SK-N-SH (cell line): ENCODE results near the gene RNF113B. TPM values are rescaled to one million over a fixed set of nuclear protein-coding genes. Genes with fewer than 3 reads are reported as not detected.

ENCODE experiments used
- CTCF ChIA-PET: fragments of 300-600, 350-600 bp; formaldehyde crosslinking; extraction: SDS; loops from one replicate; lab custom pipeline; 2021; lab: Yijun Ruan, JAX
- POLR2A ChIA-PET: fragments of 350-600 bp; sonication (Branson Sonifier 250); formaldehyde crosslinking; extraction: SDS; loops from one replicate; lab custom pipeline; 2020; ENCODE audit warnings: antibody characterized with exemption, inconsistent platforms; lab: Yijun Ruan, JAX
- DNase-seq: peaks from one replicate; pipeline ENCODE4 v3.0.0; 2012
- H2AFZ ChIP-seq: fragments of 200-600 bp; sonication (generic); 2 replicates; pipeline ENCODE4 v1.8.1; 2016; ENCODE audit warnings: antibody characterized with exemption, mild to moderate bottlenecking, low read depth
- H3F3A ChIP-seq: fragments of 200-600 bp; sonication (generic); replicated peaks from 2 replicates; pipeline ENCODE3; 2016; ENCODE audit warnings: antibody characterized with exemption, mild to moderate bottlenecking; ENCODE audit not compliant: insufficient read depth
- H3K27ac ChIP-seq, 2 experiments: fragments of 200-500 bp in 1 of 2; fragments of 200-600 bp in 1 of 2; sonication (Bioruptor generic) in 1 of 2; sonication (generic), shearing (Covaris generic) in 1 of 2; 2 replicates each; pipeline versions ENCODE4 v1.5.1 to v1.6.1; 2014 to 2016; ENCODE audit warnings: low read depth in 2 of 2, inconsistent platforms in 1 of 2, low read length in 1 of 2, mild to moderate bottlenecking in 1 of 2, mixed read lengths in 1 of 2
- H3K27me3 ChIP-seq: fragments of 200-600 bp; sonication (generic), shearing (Covaris generic); 2 replicates; pipeline ENCODE4 v1.6.1; 2016; ENCODE audit warnings: mixed run types; ENCODE audit not compliant: insufficient read depth
- H3K36me3 ChIP-seq, 2 experiments: fragments of 200-500 bp in 1 of 2; fragments of 200-600 bp in 1 of 2; sonication (Bioruptor generic) in 1 of 2; sonication (generic) in 1 of 2; replicated peaks in 1 of 2; 2 replicates each; pipeline versions ENCODE3 to v1.5.1; 2014 to 2016; ENCODE audit warnings: low read length in 1 of 2, mild to moderate bottlenecking in 1 of 2; ENCODE audit not compliant: insufficient read depth in 2 of 2, control insufficient read depth in 1 of 2
- H3K4me1 ChIP-seq, 2 experiments: fragments of 200-500 bp in 1 of 2; fragments of 200-600 bp in 1 of 2; sonication (Bioruptor generic) in 1 of 2; sonication (generic), shearing (Covaris generic) in 1 of 2; 2 replicates each; pipeline versions ENCODE4 v1.5.1 to v1.6.1; 2014 to 2016; ENCODE audit warnings: low read depth in 1 of 2, low read length in 1 of 2, mixed run types in 1 of 2; ENCODE audit not compliant: insufficient read depth in 2 of 2, control insufficient read depth in 1 of 2
- H3K4me2 ChIP-seq: fragments of 200-600 bp; sonication (generic), shearing (Covaris generic); 2 replicates; pipeline ENCODE4 v1.6.1; 2017; ENCODE audit warnings: mixed run types
- H3K4me3 ChIP-seq, 2 experiments: fragments of 200-500 bp in 1 of 2; fragments of 200-600 bp in 1 of 2; sonication (Bioruptor generic) in 1 of 2; sonication (generic), shearing (Covaris generic) in 1 of 2; 2 replicates each; pipeline versions ENCODE4 v1.5.1 to v1.8.1; 2014 to 2016; ENCODE audit warnings: low read depth in 2 of 2, inconsistent platforms in 1 of 2, low read length in 1 of 2, mild to moderate bottlenecking in 1 of 2, mixed read lengths in 1 of 2, moderate library complexity in 1 of 2
- H3K79me2 ChIP-seq: fragments of 200-600 bp; sonication (generic); 2 replicates; pipeline ENCODE4 v1.8.1; 2017; ENCODE audit warnings: mild to moderate bottlenecking; ENCODE audit not compliant: insufficient read depth
- H3K9ac ChIP-seq: fragments of 200-600 bp; sonication (generic); 2 replicates; pipeline ENCODE4 v1.6.1; 2017; ENCODE audit warnings: mixed run types
- H3K9me2 ChIP-seq: fragments of 200-600 bp; sonication (generic); 2 replicates; pipeline ENCODE4 v1.6.1; 2017; ENCODE audit warnings: mixed run types
- H3K9me3 ChIP-seq: fragments of 200-600 bp; sonication (generic); 2 replicates; pipeline ENCODE4 v1.6.1; 2017; ENCODE audit warnings: mixed run types, mild to moderate bottlenecking, moderate library complexity
- H4K20me1 ChIP-seq: fragments of 200-600 bp; sonication (generic); 2 replicates; pipeline ENCODE4 v1.6.1; 2017; ENCODE audit warnings: mild to moderate bottlenecking, mixed run types; ENCODE audit not compliant: insufficient read depth
- ELF1 ChIP-seq: IDR thresholded peaks from 2 replicates; pipeline ENCODE4 v1.4.0; 2012
- EZH2phosphoT487 ChIP-seq: fragments of 200-600 bp; sonication (generic); IDR thresholded peaks from 2 replicates; pipeline ENCODE4 v1.6.1; 2017; ENCODE audit warnings: low read depth, mixed run types, mild to moderate bottlenecking, antibody characterized with exemption, moderate library complexity, borderline replicate concordance
- FOXJ3 ChIP-seq: sonication (generic); formaldehyde crosslinking; IDR thresholded peaks from 2 replicates; pipeline ENCODE4 v1.5.1; 2020; ENCODE audit warnings: mild to moderate bottlenecking, missing genetic modification reagents
- GABPA ChIP-seq: IDR thresholded peaks from 2 replicates; pipeline ENCODE4 v1.4.0; 2012; ENCODE audit warnings: low read depth, mild to moderate bottlenecking
- GATA2 ChIP-seq: sonication (generic); formaldehyde crosslinking; IDR thresholded peaks from 2 replicates; pipeline ENCODE4 v1.5.0; 2020; ENCODE audit warnings: mild to moderate bottlenecking, missing genetic modification reagents
- JUND ChIP-seq: IDR thresholded peaks from 2 replicates; pipeline ENCODE4 v1.4.0; 2012
- MXI1 ChIP-seq: IDR thresholded peaks from 2 replicates; pipeline ENCODE4 v1.6.1; 2012; ENCODE audit warnings: mild to moderate bottlenecking, low read depth, low read length, improper control_type of control experiment
- NFIC ChIP-seq: IDR thresholded peaks from 2 replicates; pipeline ENCODE4 v1.4.0; 2012; ENCODE audit warnings: borderline replicate concordance
- NRF1 ChIP-seq: IDR thresholded peaks from 2 replicates; pipeline ENCODE4 v1.6.1; 2012; ENCODE audit warnings: low read depth, mild to moderate bottlenecking, low read length
- REST ChIP-seq: IDR thresholded peaks from 2 replicates; pipeline ENCODE4 v1.6.1; 2012; ENCODE audit warnings: mild to moderate bottlenecking, low read depth, low read length, moderate library complexity
- SIN3A ChIP-seq: IDR thresholded peaks from 2 replicates; pipeline ENCODE4 v1.6.1; 2012; ENCODE audit warnings: low read depth, mild to moderate bottlenecking, low read length, moderate library complexity, borderline replicate concordance
- SMC3 ChIP-seq: IDR thresholded peaks from 2 replicates; pipeline ENCODE4 v1.6.1; 2012; ENCODE audit warnings: low read depth, low read length, improper control_type of control experiment
- TAF1 ChIP-seq: IDR thresholded peaks from 2 replicates; pipeline ENCODE4 v1.6.1; 2012; ENCODE audit warnings: low read depth, mild to moderate bottlenecking, low read length, moderate library complexity, borderline replicate concordance
- YY1 ChIP-seq: IDR thresholded peaks from 2 replicates; pipeline ENCODE4 v1.4.0; 2012; ENCODE audit warnings: low read depth, mild to moderate bottlenecking
- ZBTB33 ChIP-seq: IDR thresholded peaks from 2 replicates; pipeline ENCODE4 v1.4.0; 2012; ENCODE audit warnings: low read depth, borderline replicate concordance
- WGBS: methylation state at CpG from one replicate; pipeline ENCODE4 v1.1.6; 2017; ENCODE audit warnings: low lambda C conversion rate; 5-methylcytosine and 5-hydroxymethylcytosine counted together
- polyA plus RNA-seq, 3 experiments: library from polyadenylated mRNA; depleted of rRNA; stranded (reverse); fragments of >200 nt; gene quantifications; 2 replicates each; pipeline ENCODE4 v1.2.3, GENCODE V29; 2012
- TF ChIP-seq, protein P1 (sequence below): fragments of 150-350 bp; IDR thresholded peaks from 2 replicates; pipeline ENCODE4 v1.6.1; 2016; ENCODE audit warnings: mild to moderate bottlenecking, low read depth, low read length
- TF ChIP-seq, protein P2 (sequence below): IDR thresholded peaks from 2 replicates; pipeline ENCODE4; 2012
- TF ChIP-seq, protein P3 (sequence below): fragments of 200-600 bp; sonication (generic); IDR thresholded peaks from 2 replicates; pipeline ENCODE4 v1.6.1; 2017; ENCODE audit warnings: antibody characterized with exemption, mild to moderate bottlenecking, moderate library complexity
- TF ChIP-seq, protein P4 (sequence below): fragments of 150-350 bp; IDR thresholded peaks from 2 replicates; pipeline ENCODE4 v1.6.1; 2017; ENCODE audit warnings: antibody characterized with exemption, low read length, low read depth, borderline replicate concordance

The RNF113B gene
- polyA plus RNA-seq, 1 of the 3 experiments (the other 2 are of a cell fraction) = not detected

- POLR2A ChIA-PET = no interaction called here
- Histone ChIP-seq H3K4me3 (no peak overlapping the region), H3K79me2 (peaks cover 48% of the 10 kb centered on the region), H3K27me3 (no peaks in the 10 kb centered on the region), H3K9me2 (no peaks in the 10 kb centered on the region), H3F3A (peaks cover 8% of the 10 kb centered on the region), H3K4me1 (no peaks in the 10 kb centered on the region; a peak in 1 of 4 replicates), H3K9me3 (peaks cover 5% of the 10 kb centered on the region), H4K20me1 (no peaks in the 10 kb centered on the region), H3K4me2 (no peak overlapping the region), H3K27ac (no peak overlapping the region), H3K9ac (no peak overlapping the region), H2AFZ (no peak overlapping the region), H3K36me3 (peaks cover 0 to 10% of the 10 kb centered on the region in 2 experiments)
- WGBS = 89% methylated on average over 6 of the region's 6 CpGs
- DNase-seq = no peak
- CTCF ChIA-PET = no interaction called here
- TF ChIP-seq NFIC = no peak
- TF ChIP-seq ELF1 = no peak
- TF ChIP-seq JUND = no peak
- no peak for TF ChIP-seq YY1
- no peak for TF ChIP-seq GABPA
- no peak for TF ChIP-seq GATA2
- TF ChIP-seq, protein P1, sequence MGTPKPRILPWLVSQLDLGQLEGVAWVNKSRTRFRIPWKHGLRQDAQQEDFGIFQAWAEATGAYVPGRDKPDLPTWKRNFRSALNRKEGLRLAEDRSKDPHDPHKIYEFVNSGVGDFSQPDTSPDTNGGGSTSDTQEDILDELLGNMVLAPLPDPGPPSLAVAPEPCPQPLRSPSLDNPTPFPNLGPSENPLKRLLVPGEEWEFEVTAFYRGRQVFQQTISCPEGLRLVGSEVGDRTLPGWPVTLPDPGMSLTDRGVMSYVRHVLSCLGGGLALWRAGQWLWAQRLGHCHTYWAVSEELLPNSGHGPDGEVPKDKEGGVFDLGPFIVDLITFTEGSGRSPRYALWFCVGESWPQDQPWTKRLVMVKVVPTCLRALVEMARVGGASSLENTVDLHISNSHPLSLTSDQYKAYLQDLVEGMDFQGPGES = no peak
- no peak for TF ChIP-seq MXI1
- TF ChIP-seq, protein P2, sequence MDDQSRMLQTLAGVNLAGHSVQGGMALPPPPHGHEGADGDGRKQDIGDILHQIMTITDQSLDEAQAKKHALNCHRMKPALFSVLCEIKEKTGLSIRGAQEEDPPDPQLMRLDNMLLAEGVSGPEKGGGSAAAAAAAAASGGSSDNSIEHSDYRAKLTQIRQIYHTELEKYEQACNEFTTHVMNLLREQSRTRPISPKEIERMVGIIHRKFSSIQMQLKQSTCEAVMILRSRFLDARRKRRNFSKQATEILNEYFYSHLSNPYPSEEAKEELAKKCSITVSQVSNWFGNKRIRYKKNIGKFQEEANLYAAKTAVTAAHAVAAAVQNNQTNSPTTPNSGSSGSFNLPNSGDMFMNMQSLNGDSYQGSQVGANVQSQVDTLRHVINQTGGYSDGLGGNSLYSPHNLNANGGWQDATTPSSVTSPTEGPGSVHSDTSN = no peak
- TF ChIP-seq TAF1 = no peak
- TF ChIP-seq, protein P3, sequence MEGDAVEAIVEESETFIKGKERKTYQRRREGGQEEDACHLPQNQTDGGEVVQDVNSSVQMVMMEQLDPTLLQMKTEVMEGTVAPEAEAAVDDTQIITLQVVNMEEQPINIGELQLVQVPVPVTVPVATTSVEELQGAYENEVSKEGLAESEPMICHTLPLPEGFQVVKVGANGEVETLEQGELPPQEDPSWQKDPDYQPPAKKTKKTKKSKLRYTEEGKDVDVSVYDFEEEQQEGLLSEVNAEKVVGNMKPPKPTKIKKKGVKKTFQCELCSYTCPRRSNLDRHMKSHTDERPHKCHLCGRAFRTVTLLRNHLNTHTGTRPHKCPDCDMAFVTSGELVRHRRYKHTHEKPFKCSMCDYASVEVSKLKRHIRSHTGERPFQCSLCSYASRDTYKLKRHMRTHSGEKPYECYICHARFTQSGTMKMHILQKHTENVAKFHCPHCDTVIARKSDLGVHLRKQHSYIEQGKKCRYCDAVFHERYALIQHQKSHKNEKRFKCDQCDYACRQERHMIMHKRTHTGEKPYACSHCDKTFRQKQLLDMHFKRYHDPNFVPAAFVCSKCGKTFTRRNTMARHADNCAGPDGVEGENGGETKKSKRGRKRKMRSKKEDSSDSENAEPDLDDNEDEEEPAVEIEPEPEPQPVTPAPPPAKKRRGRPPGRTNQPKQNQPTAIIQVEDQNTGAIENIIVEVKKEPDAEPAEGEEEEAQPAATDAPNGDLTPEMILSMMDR = no peak
- TF ChIP-seq FOXJ3 = no peak
- TF ChIP-seq ZBTB33 = no peak
- no peak for TF ChIP-seq SMC3
- no peak for TF ChIP-seq NRF1
- no peak for TF ChIP-seq EZH2phosphoT487
- TF ChIP-seq, protein P4, sequence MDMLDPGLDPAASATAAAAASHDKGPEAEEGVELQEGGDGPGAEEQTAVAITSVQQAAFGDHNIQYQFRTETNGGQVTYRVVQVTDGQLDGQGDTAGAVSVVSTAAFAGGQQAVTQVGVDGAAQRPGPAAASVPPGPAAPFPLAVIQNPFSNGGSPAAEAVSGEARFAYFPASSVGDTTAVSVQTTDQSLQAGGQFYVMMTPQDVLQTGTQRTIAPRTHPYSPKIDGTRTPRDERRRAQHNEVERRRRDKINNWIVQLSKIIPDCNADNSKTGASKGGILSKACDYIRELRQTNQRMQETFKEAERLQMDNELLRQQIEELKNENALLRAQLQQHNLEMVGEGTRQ = no peak
- no peak for TF ChIP-seq SIN3A
- no peak for TF ChIP-seq REST
Measured at GRCh38 chr13:98201984-98202383, 24.9 kb upstream of the RNF113B start.
